B cell (primary cell): ENCODE measurements around the gene USP34. TPM values are rescaled to one million over a fixed set of nuclear protein-coding genes. Genes with fewer than 3 reads are reported as not detected.

Source experiments
- ATAC-seq: fragments of 200-7000 bp; cut with Tn5 transposase; one replicate; pipeline ENCODE4 v1.10.0; 2021; ENCODE audit warnings: low read depth, mild to moderate bottlenecking, moderate number of reproducible peaks, moderate library complexity
- CTCF ChIA-PET: fragments of 350-600 bp; sonication (Branson Sonifier 250); formaldehyde crosslinking; loops from one replicate; lab custom pipeline; 2021; ENCODE audit warnings: antibody characterized with exemption, inconsistent platforms; lab: Charles Lee
- POLR2A ChIA-PET: fragments of 350-600 bp; sonication (Branson Sonifier 250); formaldehyde crosslinking; loops from one replicate; lab custom pipeline; 2021; ENCODE audit warnings: antibody characterized with exemption; lab: Charles Lee
- DNase-seq: peaks from one replicate; pipeline ENCODE4 v3.0.0; 2013
- H2AFZ ChIP-seq: 2 replicates; pipeline ENCODE4 v1.6.1; 2012; ENCODE audit warnings: mild to moderate bottlenecking, low read depth, low read length; ENCODE audit not compliant: insufficient read depth, poor library complexity, severe bottlenecking
- H3K27ac ChIP-seq, 2 donors: 1 replicate in 1 of 2; 2 replicates in 1 of 2; pipeline ENCODE4 v1.5.1; 2012 to 2013; ENCODE audit warnings: low read length in 2 of 2, mild to moderate bottlenecking in 2 of 2, moderate library complexity in 1 of 2
- H3K27me3 ChIP-seq, 4 experiments: fragments of 200-600 bp in 1 of 4; sonication (generic) in 1 of 4; replicated peaks in 1 of 4; 1 replicate in 2 of 4; 2 replicates in 2 of 4; pipeline versions ENCODE4 v1.6.1 to v1.7.0; 2013 to 2016; ENCODE audit warnings: low read length in 3 of 4, mild to moderate bottlenecking in 2 of 4, mixed read lengths in 1 of 4, moderate library complexity in 1 of 4; ENCODE audit not compliant: insufficient read depth in 4 of 4, control insufficient read depth in 3 of 4; ENCODE audit errors: control extremely low read depth in 1 of 4
- H3K36me3 ChIP-seq, 2 experiments: replicated peaks in 1 of 2; 1 replicate in 1 of 2; 2 replicates in 1 of 2; pipeline versions ENCODE4 v1.6.1 to v1.7.1; 2013; ENCODE audit warnings: low read length in 1 of 2; ENCODE audit not compliant: insufficient read depth in 2 of 2, control insufficient read depth in 1 of 2; ENCODE audit errors: control extremely low read depth in 1 of 2, extremely low read depth in 1 of 2
- H3K4me1 ChIP-seq, 2 donors: fragments of 200-600 bp in 1 of 2; sonication (generic) in 1 of 2; 1 replicate in 1 of 2; 2 replicates in 1 of 2; pipeline versions ENCODE4 v1.5.1 to v1.6.1; 2013 to 2017; ENCODE audit warnings: low read length in 2 of 2; ENCODE audit not compliant: control insufficient read depth in 2 of 2, insufficient read depth in 2 of 2
- H3K4me2 ChIP-seq: replicated peaks from 2 replicates; pipeline ENCODE3; 2012; ENCODE audit warnings: mild to moderate bottlenecking, low read depth, low read length; ENCODE audit not compliant: poor library complexity, severe bottlenecking
- H3K4me3 ChIP-seq, 5 experiments: fragments of 200-600 bp in 1 of 5; sonication (generic) in 1 of 5; 1 replicate in 3 of 5; 2 replicates in 2 of 5; pipeline versions ENCODE4 v1.5.1 to v1.7.0; 2011 to 2016; ENCODE audit warnings: low read length in 4 of 5, mild to moderate bottlenecking in 4 of 5, low read depth in 2 of 5, control low read depth in 1 of 5, moderate library complexity in 1 of 5; ENCODE audit not compliant: insufficient read depth in 1 of 5; ENCODE audit errors: control extremely low read depth in 1 of 5, extremely low read depth in 1 of 5
- H3K79me2 ChIP-seq: fragments of 200-600 bp; sonication (generic); one replicate; pipeline ENCODE4 v1.6.0; 2016; ENCODE audit warnings: low read length; ENCODE audit not compliant: control insufficient read depth, insufficient read depth
- H3K9ac ChIP-seq: fragments of 200-600 bp; sonication (generic); 2 replicates; pipeline ENCODE4 v1.6.1; 2017; ENCODE audit warnings: mild to moderate bottlenecking, low read length, moderate library complexity
- H3K9me3 ChIP-seq, 3 donors: one replicate each; pipeline versions ENCODE4 v1.6.1 to v1.7.1; 2013; ENCODE audit warnings: low read length in 2 of 3; ENCODE audit not compliant: control insufficient read depth in 2 of 3, insufficient read depth in 1 of 3; ENCODE audit errors: control extremely low read depth in 1 of 3
- H4K20me1 ChIP-seq: 2 replicates; pipeline ENCODE4 v1.6.0; 2012; ENCODE audit warnings: mild to moderate bottlenecking, low read length; ENCODE audit not compliant: insufficient read depth, control insufficient read depth, poor library complexity, severe bottlenecking
- H3K27ac Mint-ChIP-seq: one replicate; pipeline ENCODE4 v1.8.0; 2021; ENCODE audit warnings: mixed read lengths
- H3K27me3 Mint-ChIP-seq: one replicate; pipeline ENCODE4 v1.8.0; 2021; ENCODE audit warnings: mixed read lengths
- H3K4me1 Mint-ChIP-seq: one replicate; pipeline ENCODE4 v1.8.0; 2021; ENCODE audit warnings: mixed read lengths
- H3K4me3 Mint-ChIP-seq: one replicate; pipeline ENCODE4 v1.8.0; 2021; ENCODE audit warnings: mixed read lengths
- H3K9me3 Mint-ChIP-seq: one replicate; pipeline ENCODE4 v1.8.0; 2022; ENCODE audit warnings: mixed read lengths; ENCODE audit not compliant: insufficient read depth
- CTCF ChIP-seq: fragments of 200-600 bp; IDR thresholded peaks from one replicate; pipeline ENCODE4 v1.8.0; 2022; ENCODE audit warnings: antibody characterized with exemption, mild to moderate bottlenecking
- EZH2 ChIP-seq: IDR thresholded peaks from 2 replicates; pipeline ENCODE4 v1.6.1; 2012; ENCODE audit warnings: borderline replicate concordance, low read depth, mild to moderate bottlenecking, moderate library complexity, low read length; ENCODE audit not compliant: insufficient read depth, poor library complexity, severe bottlenecking
- WGBS: methylation state at CpG from one replicate; pipeline ENCODE4 v1.1.5; 2013; ENCODE audit warnings: missing lambda C conversion rate; ENCODE audit not compliant: insufficient coverage; 5-methylcytosine and 5-hydroxymethylcytosine counted together
- intact Hi-C: fragments of 100-400 bp; cut with micrococcal nuclease; formaldehyde crosslinking; loops from one replicate; pipeline ENCODE4 v1.10.0; 2022
- polyA plus RNA-seq: library from polyadenylated mRNA; depleted of rRNA; stranded (reverse); fragments of >200 nt; gene quantifications from 2 replicates; pipeline ENCODE4 v1.2.3, GENCODE V29; 2012
- total RNA-seq, 2 donors: library from RNA; stranded (reverse); fragments of 120-200 nt in 1 of 2; gene quantifications; 1 replicate in 1 of 2; 2 replicates in 1 of 2; pipeline versions ENCODE4 v1.2.3 to v1.2.4, GENCODE V29; 2013 to 2022

The USP34 gene
- total and polyA plus RNA-seq, 2 donors (not counting 1 experiment from before 2014, with no cell fraction given), result 70.3 to 311 TPM

DNA sequence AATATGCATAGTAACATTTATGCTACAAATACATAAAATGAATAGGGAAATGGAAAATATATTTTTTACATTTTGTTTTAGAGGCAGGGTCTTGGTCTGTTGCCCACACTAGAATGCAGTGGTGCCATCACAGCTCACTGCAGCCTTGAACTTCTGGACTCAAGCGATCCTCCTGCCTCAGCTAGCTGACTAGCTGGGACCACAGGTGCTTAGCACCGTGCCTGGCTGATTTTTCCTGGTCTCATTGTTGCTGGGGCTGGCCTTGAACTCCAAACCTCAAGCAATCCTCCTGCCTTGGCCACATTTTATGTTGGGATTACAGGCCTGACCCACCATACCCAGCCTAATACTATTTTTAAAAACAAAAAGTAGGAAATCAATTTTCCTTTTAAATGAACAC lies 34.1 kb upstream of the USP34 start:
- no peak overlapping the region for H3K9ac ChIP-seq
- no peak overlapping the region for H3K27ac ChIP-seq
- H3K4me2 ChIP-seq, result no peak overlapping the region
- DNase-seq (no peak), ATAC-seq (no peak)
- H4K20me1 ChIP-seq, result peaks cover 42% of the 10 kb centered on the region
- Mint-ChIP-seq H3K4me1 (peaks cover 5% of the 10 kb centered on the region), H3K27me3 (no peaks in the 10 kb centered on the region), H3K9me3 (no peaks in the 10 kb centered on the region), H3K4me3 (no peak overlapping the region), H3K27ac (no peak overlapping the region)
- H3K9me3 ChIP-seq, result no peaks in the 10 kb centered on the region
- no peak overlapping the region for H2AFZ ChIP-seq
- ChIA-PET POLR2A (no interaction called here), CTCF (no interaction called here)
- no peak overlapping the region for H3K4me3 ChIP-seq
- no peak for TF ChIP-seq CTCF
- no peak for TF ChIP-seq EZH2
- peaks cover 10 to 55% of the 10 kb centered on the region in 2 experiments for H3K36me3 ChIP-seq
- no peaks in the 10 kb centered on the region for H3K4me1 ChIP-seq
- peaks cover 69% of the 10 kb centered on the region for H3K79me2 ChIP-seq
- WGBS, result 100% methylated on average over 2 of the region's 2 CpGs
- no peaks in the 10 kb centered on the region for H3K27me3 ChIP-seq
- intact Hi-C loops, result loop anchor here (5.0 kb wide), 1 partner anchor 32 kb away; the partner anchor contains the start of gene XPO1

DNA sequence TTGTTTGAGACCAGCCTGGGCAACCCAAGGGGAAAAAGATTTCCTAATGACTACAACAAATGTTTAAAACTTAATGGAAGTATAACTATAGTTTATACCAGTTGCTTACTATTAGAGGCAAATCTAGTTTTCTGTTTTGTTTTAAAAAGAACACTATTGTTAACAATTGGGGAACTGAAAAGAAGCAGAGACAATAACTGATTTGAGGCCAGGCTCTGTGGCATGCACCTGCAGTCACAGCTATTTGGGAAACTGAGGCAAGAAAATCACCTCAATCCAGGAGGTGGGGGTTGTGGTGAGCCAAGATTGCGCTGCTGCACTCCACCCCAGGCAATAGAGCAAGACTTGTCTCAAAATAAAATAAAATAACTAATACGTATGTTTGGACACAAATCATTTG lies 28.2 kb upstream of the USP34 start:
- intact Hi-C loops, result no loop called here
- Mint-ChIP-seq H3K27me3 (no peaks in the 10 kb centered on the region), H3K27ac (no peak overlapping the region), H3K4me3 (no peak overlapping the region), H3K4me1 (peaks cover 5% of the 10 kb centered on the region), H3K9me3 (no peaks in the 10 kb centered on the region)
- Histone ChIP-seq H3K4me1 (peaks cover 0 to 3% of the 10 kb centered on the region in 2 donors), H3K27me3 (no peaks in the 10 kb centered on the region), H3K4me3 (no peak overlapping the region), H3K9me3 (no peaks in the 10 kb centered on the region), H3K27ac (no peak overlapping the region), H4K20me1 (peaks cover 6% of the 10 kb centered on the region), H3K9ac (no peak overlapping the region), H2AFZ (no peak overlapping the region), H3K36me3 (peaks cover 14 to 80% of the 10 kb centered on the region in 2 experiments), H3K79me2 (peaks cover 50% of the 10 kb centered on the region), H3K4me2 (no peak overlapping the region)
- no peak for DNase-seq
- ATAC-seq, result no peak
- ChIA-PET POLR2A (no interaction called here), CTCF (no interaction called here)
- WGBS, result no CpG with 5 or more reads among the region's 2 CpGs
- TF ChIP-seq CTCF (no peak), EZH2 (no peak)
